ENCODE measurements around the gene SIRT3.

DNA sequence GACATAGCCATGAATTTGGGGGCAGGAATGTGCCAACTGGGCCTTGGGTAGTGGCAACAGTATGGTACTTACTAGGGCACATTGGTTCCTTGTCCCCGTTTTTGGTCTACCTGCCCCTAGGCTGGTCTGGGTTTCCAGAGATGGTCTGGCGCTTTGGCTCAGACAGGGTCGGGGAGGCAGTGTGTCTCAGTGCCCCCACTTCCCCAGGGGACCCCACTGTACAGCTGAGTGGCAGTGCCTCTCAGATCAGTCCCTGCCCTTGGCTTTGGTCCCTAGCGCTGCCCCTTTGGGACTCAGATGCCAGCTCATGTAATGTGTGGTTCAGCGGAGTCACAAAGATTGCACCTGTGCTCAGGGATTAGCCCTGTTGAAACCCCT is 25.4 kb downstream of the SIRT3 start:
- TF ChIP-seq, protein P1, sequence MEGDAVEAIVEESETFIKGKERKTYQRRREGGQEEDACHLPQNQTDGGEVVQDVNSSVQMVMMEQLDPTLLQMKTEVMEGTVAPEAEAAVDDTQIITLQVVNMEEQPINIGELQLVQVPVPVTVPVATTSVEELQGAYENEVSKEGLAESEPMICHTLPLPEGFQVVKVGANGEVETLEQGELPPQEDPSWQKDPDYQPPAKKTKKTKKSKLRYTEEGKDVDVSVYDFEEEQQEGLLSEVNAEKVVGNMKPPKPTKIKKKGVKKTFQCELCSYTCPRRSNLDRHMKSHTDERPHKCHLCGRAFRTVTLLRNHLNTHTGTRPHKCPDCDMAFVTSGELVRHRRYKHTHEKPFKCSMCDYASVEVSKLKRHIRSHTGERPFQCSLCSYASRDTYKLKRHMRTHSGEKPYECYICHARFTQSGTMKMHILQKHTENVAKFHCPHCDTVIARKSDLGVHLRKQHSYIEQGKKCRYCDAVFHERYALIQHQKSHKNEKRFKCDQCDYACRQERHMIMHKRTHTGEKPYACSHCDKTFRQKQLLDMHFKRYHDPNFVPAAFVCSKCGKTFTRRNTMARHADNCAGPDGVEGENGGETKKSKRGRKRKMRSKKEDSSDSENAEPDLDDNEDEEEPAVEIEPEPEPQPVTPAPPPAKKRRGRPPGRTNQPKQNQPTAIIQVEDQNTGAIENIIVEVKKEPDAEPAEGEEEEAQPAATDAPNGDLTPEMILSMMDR (optimal IDR thresholded peaks at IDR 0.05 in 1 of 3, IDR thresholded peaks at IDR 0.05 in 1 of 3, conservative IDR thresholded peaks at IDR 0.05 in 1 of 3; ENCODE audit: extremely low read depth in 1 of 3, insufficient read depth in 2 of 3, low read length in 3 of 3) = no peak
- TF ChIP-seq EZH2 (IDR thresholded peaks at IDR 0.05; ENCODE audit: low read length) = no peak

Measured in keratinocyte (primary cell).